RWPE2 (cell line): ENCODE measurements around the gene PLPP6.
A peak's percentile ranks its signal among the peaks of the same experiment; 100 is the strongest.

Experiments
- ATAC-seq: fragments of 200-7000 bp; cut with Tn5 transposase; 3 replicates; pipeline ENCODE4 v1.9.1; 2021; ENCODE audit warnings: low read depth
- DNase-seq: peaks from one replicate; pipeline ENCODE4 v3.0.0-alpha.2; 2020; ENCODE audit warnings: low spot score
- H3K27ac ChIP-seq: fragments of 450-650 bp; 2 replicates; pipeline ENCODE4 v1.5.1; 2017; ENCODE audit warnings: mild to moderate bottlenecking; ENCODE audit not compliant: poor library complexity, severe bottlenecking
- H3K27me3 ChIP-seq: fragments of 250-450 bp; sonication (Bioruptor Pico); 2 replicates; pipeline ENCODE4 v1.5.1; 2021; ENCODE audit warnings: mild to moderate bottlenecking, moderate library complexity; ENCODE audit not compliant: insufficient read depth, poor library complexity, severe bottlenecking
- H3K36me3 ChIP-seq: fragments of 250-450 bp; sonication (Bioruptor Pico); 2 replicates; pipeline ENCODE4 v1.5.1; 2020; ENCODE audit warnings: low read depth, mild to moderate bottlenecking, moderate library complexity
- H3K4me1 ChIP-seq: fragments of 250-450 bp; sonication (Bioruptor Pico); 2 replicates; pipeline ENCODE4 v1.5.1; 2021; ENCODE audit warnings: mild to moderate bottlenecking, moderate library complexity; ENCODE audit not compliant: insufficient read depth, poor library complexity, severe bottlenecking
- H3K4me3 ChIP-seq: fragments of 250-450 bp; sonication (Bioruptor Pico); 2 replicates; pipeline ENCODE4 v1.5.1; 2021; ENCODE audit warnings: mild to moderate bottlenecking, moderate library complexity; ENCODE audit not compliant: severe bottlenecking
- H3K9me3 ChIP-seq: fragments of 250-450 bp; sonication (Bioruptor Pico); 2 replicates; pipeline ENCODE4 v1.5.1; 2021; ENCODE audit warnings: mild to moderate bottlenecking, moderate library complexity; ENCODE audit not compliant: severe bottlenecking
- CTCF ChIP-seq: fragments of 450-650 bp; IDR thresholded peaks from one replicate; pipeline ENCODE4 v1.5.1; 2017; ENCODE audit warnings: mild to moderate bottlenecking, moderate library complexity; ENCODE audit not compliant: poor library complexity, severe bottlenecking

The PLPP6 gene

GRCh38 chr9:4666042-4666699, 4.1 kb downstream of the PLPP6 start, which contains the start of gene SPATA6L:
Gene SPATA6L, minus strand, starts transcription at chr9:4666480. Its CDS starts 230 bp downstream, at chr9:4666250.
- peak within 1 kb of the TSS; percentile 33 for H3K4me3 ChIP-seq
- no peaks in the 10 kb centered on the region for H3K9me3 ChIP-seq
- no peak for DNase-seq
- H3K27me3 ChIP-seq, result no peaks in the 10 kb centered on the region
- ATAC-seq, result peak; percentile 30
- H3K27ac ChIP-seq, result peak within 1 kb of the TSS; percentile 22
- H3K36me3 ChIP-seq, result no peaks in the 10 kb centered on the region
- peak; percentile 21 for TF ChIP-seq CTCF
- peaks cover 36% of the 10 kb centered on the region for H3K4me1 ChIP-seq

- ATAC-seq (no peak), DNase-seq (no peak)
- TF ChIP-seq CTCF, result no peak
- Histone ChIP-seq H3K4me1 (peaks cover 32% of the 10 kb centered on the region), H3K9me3 (no peaks in the 10 kb centered on the region), H3K27me3 (no peaks in the 10 kb centered on the region), H3K4me3 (no peak overlapping the region), H3K36me3 (no peaks in the 10 kb centered on the region), H3K27ac (no peak overlapping the region)
Measured at GRCh38 chr9:4667681-4668080, 5.6 kb downstream of the PLPP6 start.

- TF ChIP-seq CTCF, result no peak
- no peak for ATAC-seq
Measured at GRCh38 chr9:4668604-4669003, 6.5 kb downstream of the PLPP6 start.

GRCh38 chr9:4669890-4670289, 7.8 kb downstream of the PLPP6 start:
- TF ChIP-seq CTCF, result no peak
- ATAC-seq, result no peak
- DNase-seq, result no peak

More at GRCh38 chr9:4668604-4669003, 6.5 kb downstream of the PLPP6 start:
- H3K4me1 ChIP-seq, result peaks cover 25% of the 10 kb centered on the region
- H3K4me3 ChIP-seq, result no peak overlapping the region
- no peaks in the 10 kb centered on the region for H3K36me3 ChIP-seq
- H3K27ac ChIP-seq, result no peak overlapping the region
- no peak for DNase-seq
- H3K9me3 ChIP-seq, result no peaks in the 10 kb centered on the region
- no peaks in the 10 kb centered on the region for H3K27me3 ChIP-seq

GRCh38 chr9:4670591-4670990, 8.5 kb downstream of the PLPP6 start:
- H3K27ac ChIP-seq, result no peak overlapping the region
- ATAC-seq (no peak), DNase-seq (no peak)
- no peak for TF ChIP-seq CTCF
- no peaks in the 10 kb centered on the region for H3K36me3 ChIP-seq
- no peaks in the 10 kb centered on the region for H3K27me3 ChIP-seq
- no peak overlapping the region for H3K4me3 ChIP-seq
- H3K9me3 ChIP-seq, result no peaks in the 10 kb centered on the region
- peaks cover 10% of the 10 kb centered on the region for H3K4me1 ChIP-seq

More at GRCh38 chr9:4669890-4670289, 7.8 kb downstream of the PLPP6 start:
- Histone ChIP-seq H3K36me3 (no peaks in the 10 kb centered on the region), H3K27ac (no peak overlapping the region), H3K27me3 (no peaks in the 10 kb centered on the region), H3K4me1 (peaks cover 16% of the 10 kb centered on the region), H3K9me3 (no peaks in the 10 kb centered on the region), H3K4me3 (no peak overlapping the region)
